Fibroblast of pulmonary artery (primary cell): Measurements from ENCODE around the gene MAN1A1.
A peak's percentile ranks its signal among the peaks of the same experiment; 100 is the strongest.

Source experiments
- DNase-seq: peaks from one replicate; pipeline ENCODE4 v3.0.0-alpha.2; 2010; ENCODE audit warnings: low read depth
- H3K4me3 ChIP-seq: replicated peaks from 2 replicates; pipeline ENCODE4 v1.5.1; 2011; ENCODE audit warnings: low read depth, mild to moderate bottlenecking, control low read depth, low read length, moderate library complexity
- CTCF ChIP-seq: IDR thresholded peaks from 2 replicates; pipeline ENCODE4 v1.5.1; 2011; ENCODE audit warnings: mild to moderate bottlenecking, control low read depth, low read length, inconsistent platforms; ENCODE audit errors: missing control alignments

The MAN1A1 gene

GRCh38 chr6:119340796-119341487 is 8.6 kb downstream of the MAN1A1 start:
- H3K4me3 ChIP-seq = no peak overlapping the region
- DNase-seq = no peak

GRCh38 chr6:119339941-119340456 is 9.6 kb downstream of the MAN1A1 start:
- no peak for TF ChIP-seq CTCF
- no peak overlapping the region for H3K4me3 ChIP-seq
- DNase-seq = no peak

More at GRCh38 chr6:119340796-119341487, 8.6 kb downstream of the MAN1A1 start:
- no peak for TF ChIP-seq CTCF

- H3K4me3 ChIP-seq = no peak overlapping the region
- no peak for TF ChIP-seq CTCF
- no peak for DNase-seq
Measured at GRCh38 chr6:119337762-119338161, 11.8 kb downstream of the MAN1A1 start.

GRCh38 chr6:119337252-119337651 is 12.3 kb downstream of the MAN1A1 start:
- no peak for TF ChIP-seq CTCF
- DNase-seq = no peak

GRCh38 chr6:119334535-119335264 is 14.9 kb downstream of the MAN1A1 start:
- DNase-seq = peak; percentile 74
- H3K4me3 ChIP-seq = no peak overlapping the region
- TF ChIP-seq CTCF = no peak

More at GRCh38 chr6:119337252-119337651, 12.3 kb downstream of the MAN1A1 start:
- no peak overlapping the region for H3K4me3 ChIP-seq

- peak; percentile 31 for TF ChIP-seq CTCF
- H3K4me3 ChIP-seq = no peak overlapping the region
- no peak for DNase-seq
Measured at GRCh38 chr6:119333707-119334295, 15.8 kb downstream of the MAN1A1 start.
